ENCODE results near the gene SCAF8.
A peak's percentile ranks its signal among the peaks of the same experiment; 100 is the strongest.

SCAF8 gene

GRCh38 chr6:154873546-154873945 is 140.3 kb downstream of the SCAF8 start:
- no peak for TF ChIP-seq CTCF (conservative IDR thresholded peaks at IDR 0.05; ENCODE audit: low read depth)
- no peak overlapping the region for H3K27ac ChIP-seq
- CTCF ChIA-PET: no interaction called here
- DNase-seq (ENCODE audit: low spot score): no peak
- POLR2A ChIA-PET (ENCODE audit: low non-redundant PET): no interaction called here

- CTCF ChIA-PET: no interaction called here
Measured at GRCh38 chr6:154874773-154875592, 141.8 kb downstream of the SCAF8 start.

GRCh38 chr6:154876486-154877280 is 143.5 kb downstream of the SCAF8 start:
- ChIA-PET CTCF (interaction anchor here (1.7 kb wide), 1 partner anchor 8 kb away, joined by 6 read pairs; no protein-coding TSS in a partner anchor), POLR2A (ENCODE audit: low non-redundant PET) (no interaction called here)
- no peak for DNase-seq (ENCODE audit: low spot score)

More at GRCh38 chr6:154874773-154875592, 141.8 kb downstream of the SCAF8 start:
- no peak for DNase-seq (ENCODE audit: low spot score)
- POLR2A ChIA-PET (ENCODE audit: low non-redundant PET): no interaction called here
- H3K27ac ChIP-seq: no peak overlapping the region
- TF ChIP-seq CTCF (conservative IDR thresholded peaks at IDR 0.05; ENCODE audit: low read depth): no peak

GRCh38 chr6:154878871-154879491 is 145.8 kb downstream of the SCAF8 start:
- CTCF ChIA-PET: no interaction called here
- DNase-seq (ENCODE audit: low spot score): no peak
- no peak for TF ChIP-seq CTCF (conservative IDR thresholded peaks at IDR 0.05; ENCODE audit: low read depth)
- POLR2A ChIA-PET (ENCODE audit: low non-redundant PET): no interaction called here
- H3K27ac ChIP-seq: no peak overlapping the region

More at GRCh38 chr6:154876486-154877280, 143.5 kb downstream of the SCAF8 start:
- no peak for TF ChIP-seq CTCF (conservative IDR thresholded peaks at IDR 0.05; ENCODE audit: low read depth)
- H3K27ac ChIP-seq: no peak overlapping the region

GRCh38 chr6:154882107-154882506 is 148.9 kb downstream of the SCAF8 start:
- H3K27ac ChIP-seq: peak overlapping the region; percentile 48
- CTCF ChIA-PET: interaction anchor here (0.5 to 0.6 kb wide), 2 partner anchors 47 to 917 kb away, joined by 3 read pairs; no protein-coding TSS in a partner anchor
- no peak for TF ChIP-seq CTCF (conservative IDR thresholded peaks at IDR 0.05; ENCODE audit: low read depth)
- peak; percentile 75 for DNase-seq (ENCODE audit: low spot score)
- POLR2A ChIA-PET (ENCODE audit: low non-redundant PET): no interaction called here
